Peyer's patch (tissue), 4 donors: ENCODE data around the gene PCNA.

Experiments used
- CTCF ChIP-seq, 6 experiments: fragments of 450-650 bp in 4 of 6; fragments of 200-600 bp in 2 of 6; sonication (generic) in 1 of 6; IDR thresholded peaks; one replicate each; pipeline ENCODE4 v1.5.1; 2017 to 2019; ENCODE audit warnings: antibody characterized with exemption in 6 of 6, mild to moderate bottlenecking in 3 of 6, moderate library complexity in 1 of 6
- POLR2A ChIP-seq, 2 donors: fragments of 450-650 bp; IDR thresholded peaks; one replicate each; pipeline ENCODE4 v1.5.1; 2017; ENCODE audit warnings: antibody characterized with exemption in 2 of 2, mild to moderate bottlenecking in 2 of 2, moderate library complexity in 2 of 2

- TF ChIP-seq CTCF (IDR thresholded peaks at IDR 0.05) (no peak), POLR2A (IDR thresholded peaks at IDR 0.05) (no peak)
Measured at GRCh38 chr20:5069141-5069806, 50.5 kb downstream of the PCNA start.
